ENCODE measurements around the gene MACF1. TPM values are rescaled to one million over a fixed set of nuclear protein-coding genes. Genes with fewer than 3 reads are reported as not detected.

The MACF1 gene
- total RNA-seq, 1 donor from 2014 or later, result 657 TPM

DNA sequence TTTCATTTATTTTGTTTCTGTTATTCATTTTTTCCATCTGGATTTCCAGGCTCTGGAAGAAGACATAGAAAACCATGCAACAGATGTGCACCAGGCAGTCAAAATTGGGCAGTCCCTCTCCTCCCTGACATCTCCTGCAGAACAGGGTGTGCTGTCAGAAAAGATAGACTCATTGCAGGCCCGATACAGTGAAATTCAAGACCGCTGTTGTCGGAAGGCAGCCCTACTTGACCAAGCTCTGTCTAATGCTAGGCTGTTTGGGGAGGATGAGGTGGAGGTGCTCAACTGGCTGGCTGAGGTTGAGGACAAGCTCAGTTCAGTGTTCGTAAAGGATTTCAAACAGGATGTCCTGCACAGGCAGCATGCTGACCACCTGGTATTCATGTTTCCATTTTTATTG is 223.4 kb downstream of the MACF1 start:
- H3K4me1 Mint-ChIP-seq (ENCODE audit: low read depth, unreplicated experiment), result no peaks in the 10 kb centered on the region
- H3K4me3 Mint-ChIP-seq (ENCODE audit: unreplicated experiment), result no peak overlapping the region
- no peaks in the 10 kb centered on the region for H3K36me3 Mint-ChIP-seq (ENCODE audit: unreplicated experiment)
- TF ChIP-seq, protein P1, sequence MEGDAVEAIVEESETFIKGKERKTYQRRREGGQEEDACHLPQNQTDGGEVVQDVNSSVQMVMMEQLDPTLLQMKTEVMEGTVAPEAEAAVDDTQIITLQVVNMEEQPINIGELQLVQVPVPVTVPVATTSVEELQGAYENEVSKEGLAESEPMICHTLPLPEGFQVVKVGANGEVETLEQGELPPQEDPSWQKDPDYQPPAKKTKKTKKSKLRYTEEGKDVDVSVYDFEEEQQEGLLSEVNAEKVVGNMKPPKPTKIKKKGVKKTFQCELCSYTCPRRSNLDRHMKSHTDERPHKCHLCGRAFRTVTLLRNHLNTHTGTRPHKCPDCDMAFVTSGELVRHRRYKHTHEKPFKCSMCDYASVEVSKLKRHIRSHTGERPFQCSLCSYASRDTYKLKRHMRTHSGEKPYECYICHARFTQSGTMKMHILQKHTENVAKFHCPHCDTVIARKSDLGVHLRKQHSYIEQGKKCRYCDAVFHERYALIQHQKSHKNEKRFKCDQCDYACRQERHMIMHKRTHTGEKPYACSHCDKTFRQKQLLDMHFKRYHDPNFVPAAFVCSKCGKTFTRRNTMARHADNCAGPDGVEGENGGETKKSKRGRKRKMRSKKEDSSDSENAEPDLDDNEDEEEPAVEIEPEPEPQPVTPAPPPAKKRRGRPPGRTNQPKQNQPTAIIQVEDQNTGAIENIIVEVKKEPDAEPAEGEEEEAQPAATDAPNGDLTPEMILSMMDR (IDR thresholded peaks at IDR 0.05; ENCODE audit: partially characterized antibody, unreplicated experiment), result no peak
- H3K27me3 Mint-ChIP-seq (ENCODE audit: unreplicated experiment), result peaks cover 7% of the 10 kb centered on the region
- no peak overlapping the region for H3K27ac Mint-ChIP-seq (ENCODE audit: unreplicated experiment)
- H3K9me3 Mint-ChIP-seq (ENCODE audit: unreplicated experiment), result peaks cover 16% of the 10 kb centered on the region
- DNase-seq, result no peak

DNA sequence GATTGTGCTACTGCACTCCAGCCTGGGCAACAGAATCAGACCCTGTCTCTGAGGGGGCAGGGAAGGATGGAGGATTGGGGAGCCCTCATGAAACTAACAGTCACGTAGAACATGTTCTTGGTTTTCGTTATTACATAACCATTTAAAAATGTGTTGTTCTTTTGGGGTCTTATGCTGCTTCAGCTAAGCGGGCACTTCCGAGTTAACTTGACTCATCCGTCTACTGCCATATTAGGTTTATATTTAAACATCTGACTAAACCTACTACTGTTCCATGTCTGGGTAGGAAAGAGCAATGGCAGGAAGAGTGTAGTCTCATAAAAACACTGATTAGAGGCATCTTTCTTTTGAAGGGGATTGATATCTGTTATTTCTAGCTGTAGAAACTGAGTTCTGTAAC is 227.4 kb downstream of the MACF1 start:
- DNase-seq, result no peak
- Mint-ChIP-seq H3K27me3 (ENCODE audit: unreplicated experiment) (peaks cover 8% of the 10 kb centered on the region), H3K4me1 (ENCODE audit: low read depth, unreplicated experiment) (no peaks in the 10 kb centered on the region), H3K27ac (ENCODE audit: unreplicated experiment) (peak overlapping the region; percentile 36), H3K9me3 (ENCODE audit: unreplicated experiment) (peaks cover 14% of the 10 kb centered on the region), H3K4me3 (ENCODE audit: unreplicated experiment) (no peak overlapping the region), H3K36me3 (ENCODE audit: unreplicated experiment) (no peaks in the 10 kb centered on the region)
- TF ChIP-seq, protein P1 (IDR thresholded peaks at IDR 0.05; ENCODE audit: partially characterized antibody, unreplicated experiment), result no peak

DNA sequence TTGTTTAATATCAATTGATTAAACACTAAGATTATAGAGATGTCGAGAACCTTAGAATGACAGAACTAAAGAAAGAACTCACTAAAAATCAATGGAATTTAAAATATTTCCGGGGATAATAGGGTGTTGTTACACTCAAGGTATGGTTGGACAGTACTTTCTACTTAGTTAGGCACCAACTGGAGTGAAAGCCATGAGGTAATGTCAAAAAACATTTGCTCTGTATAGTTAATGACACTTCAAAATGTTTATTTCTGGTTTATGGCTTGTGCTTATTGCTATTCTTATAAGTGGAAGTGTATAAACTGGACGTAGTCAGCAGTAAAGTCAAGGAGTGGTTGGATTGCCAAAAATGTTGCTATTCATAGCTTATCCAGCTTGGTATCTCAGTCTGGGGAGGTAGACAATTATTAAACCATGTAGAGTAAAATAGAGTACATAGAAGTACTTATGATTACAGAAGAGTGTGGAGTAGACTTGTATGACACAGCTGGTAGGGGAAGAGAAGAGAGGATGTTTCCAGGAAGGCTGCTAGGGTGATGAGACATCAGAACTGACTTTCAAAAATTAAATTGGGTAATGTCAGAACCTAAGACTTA is 230.4 kb downstream of the MACF1 start:
- Mint-ChIP-seq H3K36me3 (ENCODE audit: unreplicated experiment) (no peaks in the 10 kb centered on the region), H3K27ac (ENCODE audit: unreplicated experiment) (no peak overlapping the region), H3K27me3 (ENCODE audit: unreplicated experiment) (peaks cover 8% of the 10 kb centered on the region), H3K9me3 (ENCODE audit: unreplicated experiment) (peaks cover 11% of the 10 kb centered on the region), H3K4me3 (ENCODE audit: unreplicated experiment) (no peak overlapping the region), H3K4me1 (ENCODE audit: low read depth, unreplicated experiment) (no peaks in the 10 kb centered on the region)
- TF ChIP-seq, protein P1 (IDR thresholded peaks at IDR 0.05; ENCODE audit: partially characterized antibody, unreplicated experiment), result no peak
- no peak for DNase-seq

GRCh38 chr1:39435597-39435996 is 231.1 kb downstream of the MACF1 start:
- peaks cover 3% of the 10 kb centered on the region for H3K27me3 Mint-ChIP-seq (ENCODE audit: unreplicated experiment)
- TF ChIP-seq, protein P1 (IDR thresholded peaks at IDR 0.05; ENCODE audit: partially characterized antibody, unreplicated experiment), result no peak
- no peak overlapping the region for H3K4me3 Mint-ChIP-seq (ENCODE audit: unreplicated experiment)
- DNase-seq, result no peak
- peaks cover 14% of the 10 kb centered on the region for H3K9me3 Mint-ChIP-seq (ENCODE audit: unreplicated experiment)
- no peak overlapping the region for H3K27ac Mint-ChIP-seq (ENCODE audit: unreplicated experiment)
- H3K36me3 Mint-ChIP-seq (ENCODE audit: unreplicated experiment), result no peaks in the 10 kb centered on the region
- H3K4me1 Mint-ChIP-seq (ENCODE audit: low read depth, unreplicated experiment), result no peaks in the 10 kb centered on the region

DNA sequence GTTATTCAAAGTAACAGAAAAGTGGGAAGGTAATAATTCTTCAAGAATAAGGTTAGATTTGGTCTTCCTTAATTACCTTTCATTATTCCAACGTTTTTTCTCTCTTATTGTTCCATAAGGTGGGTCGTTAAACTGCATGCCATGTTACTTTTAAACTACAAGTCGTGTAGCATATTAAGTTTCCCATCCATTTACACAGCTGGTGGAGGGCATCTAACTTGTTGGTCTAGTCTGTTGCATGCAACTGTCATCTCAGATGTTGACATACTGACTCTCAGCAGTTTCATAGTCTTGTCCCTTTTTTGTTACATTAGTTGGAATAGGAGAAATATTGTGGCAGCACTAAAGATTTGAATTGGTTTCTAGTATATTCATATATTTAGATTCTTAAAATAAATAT is 232.3 kb downstream of the MACF1 start:
- Mint-ChIP-seq H3K27me3 (ENCODE audit: unreplicated experiment) (peaks cover 3% of the 10 kb centered on the region), H3K27ac (ENCODE audit: unreplicated experiment) (peak overlapping the region; percentile 52), H3K4me1 (ENCODE audit: low read depth, unreplicated experiment) (no peaks in the 10 kb centered on the region), H3K4me3 (ENCODE audit: unreplicated experiment) (no peak overlapping the region), H3K36me3 (ENCODE audit: unreplicated experiment) (no peaks in the 10 kb centered on the region), H3K9me3 (ENCODE audit: unreplicated experiment) (peaks cover 11% of the 10 kb centered on the region)
- TF ChIP-seq, protein P1 (IDR thresholded peaks at IDR 0.05; ENCODE audit: partially characterized antibody, unreplicated experiment), result no peak
- no peak for DNase-seq
